ENCODE measurements around the gene NEDD8.

DNA sequence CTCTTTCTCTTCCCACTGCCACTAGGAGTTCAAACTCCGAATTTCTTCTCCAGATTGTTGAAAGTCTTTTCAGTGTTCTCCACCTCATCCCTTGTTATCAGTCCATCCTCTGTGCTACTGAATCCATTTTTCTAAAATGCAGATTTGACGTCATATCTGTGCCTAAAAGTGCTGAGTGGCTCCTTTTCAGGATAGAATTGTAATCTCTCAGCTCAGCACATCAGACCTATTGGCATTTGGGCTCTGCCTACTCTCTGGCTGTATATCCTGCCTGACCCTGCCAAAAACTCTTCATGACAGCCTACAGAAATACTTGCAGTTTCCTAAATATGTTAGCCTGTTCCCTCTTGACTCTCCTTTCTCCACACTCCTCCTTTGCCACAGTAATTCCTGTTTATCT is 40.3 kb upstream of the NEDD8 start:
- TF ChIP-seq, protein P1, sequence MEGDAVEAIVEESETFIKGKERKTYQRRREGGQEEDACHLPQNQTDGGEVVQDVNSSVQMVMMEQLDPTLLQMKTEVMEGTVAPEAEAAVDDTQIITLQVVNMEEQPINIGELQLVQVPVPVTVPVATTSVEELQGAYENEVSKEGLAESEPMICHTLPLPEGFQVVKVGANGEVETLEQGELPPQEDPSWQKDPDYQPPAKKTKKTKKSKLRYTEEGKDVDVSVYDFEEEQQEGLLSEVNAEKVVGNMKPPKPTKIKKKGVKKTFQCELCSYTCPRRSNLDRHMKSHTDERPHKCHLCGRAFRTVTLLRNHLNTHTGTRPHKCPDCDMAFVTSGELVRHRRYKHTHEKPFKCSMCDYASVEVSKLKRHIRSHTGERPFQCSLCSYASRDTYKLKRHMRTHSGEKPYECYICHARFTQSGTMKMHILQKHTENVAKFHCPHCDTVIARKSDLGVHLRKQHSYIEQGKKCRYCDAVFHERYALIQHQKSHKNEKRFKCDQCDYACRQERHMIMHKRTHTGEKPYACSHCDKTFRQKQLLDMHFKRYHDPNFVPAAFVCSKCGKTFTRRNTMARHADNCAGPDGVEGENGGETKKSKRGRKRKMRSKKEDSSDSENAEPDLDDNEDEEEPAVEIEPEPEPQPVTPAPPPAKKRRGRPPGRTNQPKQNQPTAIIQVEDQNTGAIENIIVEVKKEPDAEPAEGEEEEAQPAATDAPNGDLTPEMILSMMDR (IDR thresholded peaks at IDR 0.05): no peak
- no peak for TF ChIP-seq POLR2A (IDR thresholded peaks at IDR 0.05)

Data from right lobe of liver (tissue), 4 donors.